HepG2 (cell line): ENCODE data around the gene TMEM253. TPM values are rescaled to one million over a fixed set of nuclear protein-coding genes. Genes with fewer than 3 reads are reported as not detected.
A peak's percentile ranks its signal among the peaks of the same experiment; 100 is the strongest.

Experiments used
- GFI1 ChIP-seq: sonication (generic); formaldehyde crosslinking; IDR thresholded peaks from 2 replicates; pipeline ENCODE4 v1.5.0; 2020; ENCODE audit warnings: missing genetic modification reagents, mild to moderate bottlenecking, borderline replicate concordance
- HDAC6 ChIP-seq: fragments of 200-600 bp; sonication (generic); IDR thresholded peaks from 2 replicates; pipeline ENCODE4 v1.7.0; 2017; ENCODE audit warnings: mild to moderate bottlenecking, antibody characterized with exemption, low read length, low read depth
- HNF4A ChIP-seq: sonication (generic); formaldehyde crosslinking; IDR thresholded peaks from 2 replicates; pipeline ENCODE4 v1.4.0; 2020; ENCODE audit warnings: missing genetic modification reagents
- HOXA7 ChIP-seq: sonication (generic); formaldehyde crosslinking; IDR thresholded peaks from 2 replicates; pipeline ENCODE4 v1.8.1; 2022; ENCODE audit warnings: mild to moderate bottlenecking, missing genetic modification reagents, moderate library complexity
- MAFF ChIP-seq: IDR thresholded peaks from 2 replicates; pipeline ENCODE4 v1.6.1; 2011; ENCODE audit warnings: low read depth, low read length, improper control_type of control experiment
- SALL1 ChIP-seq: sonication (generic); formaldehyde crosslinking; IDR thresholded peaks from 2 replicates; pipeline ENCODE4 v1.8.0; 2022; ENCODE audit warnings: mild to moderate bottlenecking, missing genetic modification reagents
- SNAPC2 ChIP-seq: sonication (generic); formaldehyde crosslinking; IDR thresholded peaks from 2 replicates; pipeline ENCODE4 v1.8.1; 2022; ENCODE audit warnings: mild to moderate bottlenecking, missing genetic modification reagents
- ZBTB38 ChIP-seq: sonication (generic); formaldehyde crosslinking; IDR thresholded peaks from 2 replicates; pipeline ENCODE4 v1.5.1; 2020; ENCODE audit warnings: mild to moderate bottlenecking, missing genetic modification reagents
- ZFX ChIP-seq: sonication (generic); formaldehyde crosslinking; IDR thresholded peaks from 2 replicates; pipeline ENCODE4 v1.4.0; 2020; ENCODE audit warnings: mild to moderate bottlenecking, low read depth, missing genetic modification reagents, moderate library complexity
- ZNF33B ChIP-seq: sonication (generic); formaldehyde crosslinking; IDR thresholded peaks from 2 replicates; pipeline ENCODE4 v1.5.1; 2020; ENCODE audit warnings: mild to moderate bottlenecking, missing genetic modification reagents
- ZNF501 ChIP-seq: sonication (generic); formaldehyde crosslinking; IDR thresholded peaks from 2 replicates; pipeline ENCODE4 v1.5.1; 2020; ENCODE audit warnings: mild to moderate bottlenecking, moderate library complexity, missing genetic modification reagents
- polyA plus RNA-seq, 8 experiments: library from polyadenylated mRNA; depleted of rRNA in 3 of 8; stranded (reverse) in 7 of 8; unstranded in 1 of 8; fragments of >200 nt; fragmentation: Illumina TruSeq in 4 of 8; extraction: Trizol in 4 of 8; gene quantifications; 2 replicates each; pipeline versions ENCODE4 v1.2.1 to v1.2.3, GENCODE V29; 2011 to 2016; ENCODE audit warnings: low read depth in 4 of 8, missing spikeins in 1 of 8, mixed read lengths in 1 of 8; ENCODE audit not compliant: insufficient read depth in 1 of 8
- total RNA-seq, 5 experiments: library from RNA; depleted of rRNA; stranded (reverse); fragments of >200 nt; fragmentation: Illumina TruSeq; extraction: Trizol; gene quantifications; 2 replicates each; pipeline ENCODE4 v1.2.3, GENCODE V29; 2016; ENCODE audit warnings: low read depth in 1 of 5
- TF ChIP-seq, protein P1 (sequence below): sonication (generic); formaldehyde crosslinking; IDR thresholded peaks from 2 replicates; pipeline ENCODE4 v1.4.0; 2020; ENCODE audit warnings: mild to moderate bottlenecking, missing genetic modification reagents
- TF ChIP-seq, protein P2 (sequence below): sonication (generic); formaldehyde crosslinking; IDR thresholded peaks from 2 replicates; pipeline ENCODE4 v1.4.0; 2020; ENCODE audit warnings: low read depth, mild to moderate bottlenecking, missing genetic modification reagents
- TF ChIP-seq, protein P3 (sequence below): sonication (generic); formaldehyde crosslinking; conservative IDR thresholded peaks from 2 replicates; pipeline ENCODE4 v1.4.0; 2020; ENCODE audit warnings: missing genetic modification reagents
- TF ChIP-seq, protein P4 (sequence below): sonication (generic); formaldehyde crosslinking; IDR thresholded peaks from 2 replicates; pipeline ENCODE4 v1.5.1; 2020; ENCODE audit warnings: mild to moderate bottlenecking, missing genetic modification reagents, borderline replicate concordance
- TF ChIP-seq, protein P5 (sequence below): sonication (generic); formaldehyde crosslinking; IDR thresholded peaks from 2 replicates; pipeline ENCODE4 v1.4.0; 2020; ENCODE audit warnings: missing genetic modification reagents

The TMEM253 gene
- total and polyA plus RNA-seq, 2 of the 13 experiments (the other 11 are each of a cell fraction or from before 2014, with no cell fraction given) = 0.29 to 0.45 TPM

DNA sequence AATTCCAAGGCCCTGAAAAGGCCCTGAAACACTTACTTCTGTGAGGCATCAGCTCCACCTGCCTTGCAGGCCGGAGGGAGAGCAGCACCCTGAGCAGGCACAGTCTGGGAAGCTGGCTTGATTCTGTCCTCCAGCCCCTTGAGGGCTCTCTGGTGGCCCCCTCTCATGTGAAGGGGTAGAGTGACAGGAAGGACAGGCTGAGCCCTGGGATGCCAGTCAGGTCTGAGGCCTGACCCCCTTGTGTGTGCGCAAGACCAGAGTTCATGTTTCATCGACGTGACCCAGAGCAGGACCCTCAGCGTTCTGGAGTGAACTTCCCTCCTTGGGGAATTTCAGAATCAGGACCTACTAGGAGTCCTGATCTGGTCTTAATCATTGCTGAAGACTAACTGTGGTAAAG lies 42.0 kb upstream of the TMEM253 start (continued):
- TF ChIP-seq, protein P1, sequence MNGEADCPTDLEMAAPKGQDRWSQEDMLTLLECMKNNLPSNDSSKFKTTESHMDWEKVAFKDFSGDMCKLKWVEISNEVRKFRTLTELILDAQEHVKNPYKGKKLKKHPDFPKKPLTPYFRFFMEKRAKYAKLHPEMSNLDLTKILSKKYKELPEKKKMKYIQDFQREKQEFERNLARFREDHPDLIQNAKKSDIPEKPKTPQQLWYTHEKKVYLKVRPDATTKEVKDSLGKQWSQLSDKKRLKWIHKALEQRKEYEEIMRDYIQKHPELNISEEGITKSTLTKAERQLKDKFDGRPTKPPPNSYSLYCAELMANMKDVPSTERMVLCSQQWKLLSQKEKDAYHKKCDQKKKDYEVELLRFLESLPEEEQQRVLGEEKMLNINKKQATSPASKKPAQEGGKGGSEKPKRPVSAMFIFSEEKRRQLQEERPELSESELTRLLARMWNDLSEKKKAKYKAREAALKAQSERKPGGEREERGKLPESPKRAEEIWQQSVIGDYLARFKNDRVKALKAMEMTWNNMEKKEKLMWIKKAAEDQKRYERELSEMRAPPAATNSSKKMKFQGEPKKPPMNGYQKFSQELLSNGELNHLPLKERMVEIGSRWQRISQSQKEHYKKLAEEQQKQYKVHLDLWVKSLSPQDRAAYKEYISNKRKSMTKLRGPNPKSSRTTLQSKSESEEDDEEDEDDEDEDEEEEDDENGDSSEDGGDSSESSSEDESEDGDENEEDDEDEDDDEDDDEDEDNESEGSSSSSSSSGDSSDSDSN (CRISPR knock-in tag) = 0 out of 2 replicates have a peak, but pooled peaks have one; percentile 26
- TF ChIP-seq ZNF501 (CRISPR knock-in tag) = peak; percentile 46; the same call in 1 of the 2 replicates
- no peak for TF ChIP-seq HDAC6
- TF ChIP-seq, protein P2, sequence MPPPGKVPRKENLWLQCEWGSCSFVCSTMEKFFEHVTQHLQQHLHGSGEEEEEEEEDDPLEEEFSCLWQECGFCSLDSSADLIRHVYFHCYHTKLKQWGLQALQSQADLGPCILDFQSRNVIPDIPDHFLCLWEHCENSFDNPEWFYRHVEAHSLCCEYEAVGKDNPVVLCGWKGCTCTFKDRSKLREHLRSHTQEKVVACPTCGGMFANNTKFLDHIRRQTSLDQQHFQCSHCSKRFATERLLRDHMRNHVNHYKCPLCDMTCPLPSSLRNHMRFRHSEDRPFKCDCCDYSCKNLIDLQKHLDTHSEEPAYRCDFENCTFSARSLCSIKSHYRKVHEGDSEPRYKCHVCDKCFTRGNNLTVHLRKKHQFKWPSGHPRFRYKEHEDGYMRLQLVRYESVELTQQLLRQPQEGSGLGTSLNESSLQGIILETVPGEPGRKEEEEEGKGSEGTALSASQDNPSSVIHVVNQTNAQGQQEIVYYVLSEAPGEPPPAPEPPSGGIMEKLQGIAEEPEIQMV = no peak
- no peak for TF ChIP-seq HOXA7 (CRISPR knock-in tag)
- peak; percentile 34; the same call in 1 of the 2 replicates for TF ChIP-seq SALL1 (CRISPR knock-in tag)
- no peak for TF ChIP-seq MAFF
- no peak for TF ChIP-seq GFI1 (CRISPR knock-in tag)
- TF ChIP-seq, protein P3, sequence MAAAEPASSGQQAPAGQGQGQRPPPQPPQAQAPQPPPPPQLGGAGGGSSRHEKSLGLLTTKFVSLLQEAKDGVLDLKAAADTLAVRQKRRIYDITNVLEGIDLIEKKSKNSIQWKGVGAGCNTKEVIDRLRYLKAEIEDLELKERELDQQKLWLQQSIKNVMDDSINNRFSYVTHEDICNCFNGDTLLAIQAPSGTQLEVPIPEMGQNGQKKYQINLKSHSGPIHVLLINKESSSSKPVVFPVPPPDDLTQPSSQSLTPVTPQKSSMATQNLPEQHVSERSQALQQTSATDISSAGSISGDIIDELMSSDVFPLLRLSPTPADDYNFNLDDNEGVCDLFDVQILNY = no peak
- TF ChIP-seq, protein P4, sequence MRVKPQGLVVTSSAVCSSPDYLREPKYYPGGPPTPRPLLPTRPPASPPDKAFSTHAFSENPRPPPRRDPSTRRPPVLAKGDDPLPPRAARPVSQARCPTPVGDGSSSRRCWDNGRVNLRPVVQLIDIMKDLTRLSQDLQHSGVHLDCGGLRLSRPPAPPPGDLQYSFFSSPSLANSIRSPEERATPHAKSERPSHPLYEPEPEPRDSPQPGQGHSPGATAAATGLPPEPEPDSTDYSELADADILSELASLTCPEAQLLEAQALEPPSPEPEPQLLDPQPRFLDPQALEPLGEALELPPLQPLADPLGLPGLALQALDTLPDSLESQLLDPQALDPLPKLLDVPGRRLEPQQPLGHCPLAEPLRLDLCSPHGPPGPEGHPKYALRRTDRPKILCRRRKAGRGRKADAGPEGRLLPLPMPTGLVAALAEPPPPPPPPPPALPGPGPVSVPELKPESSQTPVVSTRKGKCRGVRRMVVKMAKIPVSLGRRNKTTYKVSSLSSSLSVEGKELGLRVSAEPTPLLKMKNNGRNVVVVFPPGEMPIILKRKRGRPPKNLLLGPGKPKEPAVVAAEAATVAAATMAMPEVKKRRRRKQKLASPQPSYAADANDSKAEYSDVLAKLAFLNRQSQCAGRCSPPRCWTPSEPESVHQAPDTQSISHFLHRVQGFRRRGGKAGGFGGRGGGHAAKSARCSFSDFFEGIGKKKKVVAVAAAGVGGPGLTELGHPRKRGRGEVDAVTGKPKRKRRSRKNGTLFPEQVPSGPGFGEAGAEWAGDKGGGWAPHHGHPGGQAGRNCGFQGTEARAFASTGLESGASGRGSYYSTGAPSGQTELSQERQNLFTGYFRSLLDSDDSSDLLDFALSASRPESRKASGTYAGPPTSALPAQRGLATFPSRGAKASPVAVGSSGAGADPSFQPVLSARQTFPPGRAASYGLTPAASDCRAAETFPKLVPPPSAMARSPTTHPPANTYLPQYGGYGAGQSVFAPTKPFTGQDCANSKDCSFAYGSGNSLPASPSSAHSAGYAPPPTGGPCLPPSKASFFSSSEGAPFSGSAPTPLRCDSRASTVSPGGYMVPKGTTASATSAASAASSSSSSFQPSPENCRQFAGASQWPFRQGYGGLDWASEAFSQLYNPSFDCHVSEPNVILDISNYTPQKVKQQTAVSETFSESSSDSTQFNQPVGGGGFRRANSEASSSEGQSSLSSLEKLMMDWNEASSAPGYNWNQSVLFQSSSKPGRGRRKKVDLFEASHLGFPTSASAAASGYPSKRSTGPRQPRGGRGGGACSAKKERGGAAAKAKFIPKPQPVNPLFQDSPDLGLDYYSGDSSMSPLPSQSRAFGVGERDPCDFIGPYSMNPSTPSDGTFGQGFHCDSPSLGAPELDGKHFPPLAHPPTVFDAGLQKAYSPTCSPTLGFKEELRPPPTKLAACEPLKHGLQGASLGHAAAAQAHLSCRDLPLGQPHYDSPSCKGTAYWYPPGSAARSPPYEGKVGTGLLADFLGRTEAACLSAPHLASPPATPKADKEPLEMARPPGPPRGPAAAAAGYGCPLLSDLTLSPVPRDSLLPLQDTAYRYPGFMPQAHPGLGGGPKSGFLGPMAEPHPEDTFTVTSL = 0 out of 2 replicates have a peak, but pooled peaks have one; percentile 31
- peak; percentile 18; the same call in 1 of the 2 replicates for TF ChIP-seq ZFX (CRISPR knock-in tag)
- TF ChIP-seq, protein P5, sequence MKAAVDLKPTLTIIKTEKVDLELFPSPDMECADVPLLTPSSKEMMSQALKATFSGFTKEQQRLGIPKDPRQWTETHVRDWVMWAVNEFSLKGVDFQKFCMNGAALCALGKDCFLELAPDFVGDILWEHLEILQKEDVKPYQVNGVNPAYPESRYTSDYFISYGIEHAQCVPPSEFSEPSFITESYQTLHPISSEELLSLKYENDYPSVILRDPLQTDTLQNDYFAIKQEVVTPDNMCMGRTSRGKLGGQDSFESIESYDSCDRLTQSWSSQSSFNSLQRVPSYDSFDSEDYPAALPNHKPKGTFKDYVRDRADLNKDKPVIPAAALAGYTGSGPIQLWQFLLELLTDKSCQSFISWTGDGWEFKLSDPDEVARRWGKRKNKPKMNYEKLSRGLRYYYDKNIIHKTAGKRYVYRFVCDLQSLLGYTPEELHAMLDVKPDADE (CRISPR knock-in tag) = no peak
- peak; percentile 62 for TF ChIP-seq HNF4A
- no peak for TF ChIP-seq SNAPC2 (CRISPR knock-in tag)
- peak; percentile 79 for TF ChIP-seq ZBTB38
- no peak for TF ChIP-seq ZNF33B
